HCT116 (cell line): ENCODE results near the gene CBLIF. TPM values are rescaled to one million over a fixed set of nuclear protein-coding genes. Genes with fewer than 3 reads are reported as not detected.
"Not testable (repeated sequence)": the region's sequence is repeated elsewhere in the genome, so short reads cannot be mapped to it uniquely, and the experiment has no call there.

Source experiments
- ATAC-seq: fragments of 200-7000 bp; cut with Tn5 transposase; 2 replicates; pipeline ENCODE4 v1.9.1; 2020; ENCODE audit warnings: mild to moderate bottlenecking, moderate library complexity
- BruUV-seq: library from RNA; stranded (reverse); fragments of 400-500 nt; replicated peaks from 2 replicates; lab custom pipeline; 2021; lab: Mats Ljungman, UMichigan
- CTCF ChIA-PET: fragments of 300-600 bp; sonication (Branson Sonifier 250); formaldehyde crosslinking; loops from one replicate; lab custom pipeline; 2021; ENCODE audit warnings: antibody characterized with exemption; lab: Charles Lee
- POLR2A ChIA-PET: fragments of 300-600, 350-600 bp; sonication (Branson Sonifier 250); formaldehyde crosslinking; loops from one replicate; lab custom pipeline; 2021; ENCODE audit warnings: antibody characterized with exemption; lab: Charles Lee
- RAD21 ChIA-PET, 2 experiments: fragments of 300-600 bp; sonication (Branson Sonifier 250); formaldehyde crosslinking; loops; one replicate each; lab custom pipeline; 2023; ENCODE audit warnings: low total read pairs in 2 of 2; ENCODE audit not compliant: uncharacterized antibody in 2 of 2, unreplicated experiment in 2 of 2, low non-redundant PET in 1 of 2; lab: Charles Lee
- DNase-seq: peaks from one replicate; pipeline ENCODE4 v3.0.0-alpha.2; 2010; ENCODE audit warnings: low read depth, low spot score
- H2AFZ ChIP-seq: fragments of 200-600 bp; shearing (Covaris generic), sonication (generic); 2 replicates; pipeline ENCODE4 v1.6.1; 2017; ENCODE audit warnings: low read depth, mixed run types, mixed read lengths, antibody characterized with exemption, low read length; ENCODE audit not compliant: poor library complexity, severe bottlenecking
- H3K27ac ChIP-seq: 2 replicates; pipeline ENCODE4 v1.5.1; 2012; ENCODE audit warnings: low read depth, low read length
- H3K27me3 ChIP-seq: fragments of 200-600 bp; sonication (generic); 2 replicates; pipeline ENCODE4 v1.6.1; 2016; ENCODE audit warnings: mixed run types, low read length, mixed read lengths; ENCODE audit not compliant: insufficient read depth
- H3K36me3 ChIP-seq, 2 experiments: fragments of 200-500 bp in 1 of 2; fragments of 200-600 bp in 1 of 2; sonication (Bioruptor generic) in 1 of 2; sonication (generic) in 1 of 2; 2 replicates each; pipeline versions ENCODE4 v1.5.1 to v1.6.1; 2014 to 2016; ENCODE audit warnings: low read length in 2 of 2, inconsistent platforms in 1 of 2, mixed read lengths in 1 of 2, mixed run types in 1 of 2; ENCODE audit not compliant: insufficient read depth in 2 of 2, control insufficient read depth in 1 of 2
- H3K4me1 ChIP-seq, 2 experiments: fragments of 200-600 bp in 1 of 2; sonication (generic) in 1 of 2; 2 replicates each; pipeline versions ENCODE4 v1.5.1 to v1.6.1; 2012 to 2017; ENCODE audit warnings: low read length in 2 of 2, inconsistent platforms in 1 of 2, mild to moderate bottlenecking in 1 of 2, mixed read lengths in 1 of 2, mixed run types in 1 of 2, moderate library complexity in 1 of 2; ENCODE audit not compliant: insufficient read depth in 2 of 2, control insufficient read depth in 1 of 2
- H3K4me2 ChIP-seq: fragments of 200-600 bp; sonication (generic); 2 replicates; pipeline ENCODE4 v1.6.1; 2017; ENCODE audit warnings: mixed run types, low read length, mixed read lengths
- H3K4me3 ChIP-seq, 2 experiments: fragments of 200-600 bp in 1 of 2; sonication (generic) in 1 of 2; replicated peaks in 1 of 2; 2 replicates each; pipeline ENCODE4 v1.5.1; 2011 to 2016; ENCODE audit warnings: low read length in 2 of 2, control low read depth in 1 of 2, low read depth in 1 of 2, mild to moderate bottlenecking in 1 of 2, mixed read lengths in 1 of 2, mixed run types in 1 of 2
- H3K79me2 ChIP-seq: fragments of 200-600 bp; sonication (generic); 2 replicates; pipeline ENCODE4 v1.6.1; 2017; ENCODE audit warnings: mild to moderate bottlenecking, mixed run types, low read length, moderate library complexity, mixed read lengths; ENCODE audit not compliant: insufficient read depth
- H3K9ac ChIP-seq: fragments of 200-600 bp; sonication (generic); 2 replicates; pipeline ENCODE4 v1.6.1; 2016; ENCODE audit warnings: low read length, mixed read lengths
- H3K9me2 ChIP-seq: fragments of 200-600 bp; sonication (generic), shearing (Covaris generic); 2 replicates; pipeline ENCODE4 v1.6.1; 2017; ENCODE audit warnings: mixed run types, mild to moderate bottlenecking, moderate library complexity; ENCODE audit not compliant: insufficient read depth
- H3K9me3 ChIP-seq, 2 experiments: fragments of 200-500 bp in 1 of 2; fragments of 200-600 bp in 1 of 2; sonication (Bioruptor generic) in 1 of 2; sonication (generic) in 1 of 2; 2 replicates each; pipeline ENCODE4 v1.6.1; 2014 to 2017; ENCODE audit warnings: low read length in 2 of 2, mixed read lengths in 2 of 2, inconsistent platforms in 1 of 2, low read depth in 1 of 2, mild to moderate bottlenecking in 1 of 2, mixed run types in 1 of 2, moderate library complexity in 1 of 2; ENCODE audit not compliant: control insufficient read depth in 1 of 2, insufficient read depth in 1 of 2
- H4K20me1 ChIP-seq: fragments of 200-600 bp; sonication (generic), shearing (Covaris generic); 2 replicates; pipeline ENCODE4 v1.6.1; 2017; ENCODE audit warnings: mixed run types, mild to moderate bottlenecking, moderate library complexity; ENCODE audit not compliant: insufficient read depth
- CBX3 ChIP-seq: IDR thresholded peaks from 2 replicates; pipeline ENCODE4 v1.6.1; 2012; ENCODE audit warnings: low read depth
- CEBPB ChIP-seq: IDR thresholded peaks from 2 replicates; pipeline ENCODE4 v1.6.1; 2012; ENCODE audit warnings: low read depth
- EGR1 ChIP-seq: IDR thresholded peaks from 2 replicates; pipeline ENCODE4 v1.6.1; 2012; ENCODE audit warnings: low read depth
- ELF1 ChIP-seq: IDR thresholded peaks from 2 replicates; pipeline ENCODE4 v1.6.1; 2012; ENCODE audit warnings: low read depth, borderline replicate concordance
- FOSL1 ChIP-seq: IDR thresholded peaks from 2 replicates; pipeline ENCODE4 v1.6.1; 2012; ENCODE audit warnings: low read depth
- JUND ChIP-seq: IDR thresholded peaks from 2 replicates; pipeline ENCODE4 v1.6.1; 2012
- POLR2AphosphoS5 ChIP-seq: IDR thresholded peaks from 2 replicates; pipeline ENCODE4 v1.6.1; 2011; ENCODE audit warnings: mild to moderate bottlenecking, low read depth, low read length, moderate library complexity
- RAD21 ChIP-seq: IDR thresholded peaks from 2 replicates; pipeline ENCODE4 v1.6.1; 2012; ENCODE audit warnings: low read depth, mild to moderate bottlenecking
- SP1 ChIP-seq: IDR thresholded peaks from 2 replicates; pipeline ENCODE4 v1.6.1; 2012; ENCODE audit warnings: low read depth
- YY1 ChIP-seq: IDR thresholded peaks from 2 replicates; pipeline ENCODE4 v1.6.1; 2011; ENCODE audit warnings: low read length, low read depth, moderate library complexity, mild to moderate bottlenecking; ENCODE audit not compliant: insufficient replicate concordance; ENCODE audit errors: extremely low read depth
- ZFX ChIP-seq: fragments of 450-650 bp; IDR thresholded peaks from 2 replicates; pipeline ENCODE4 v1.6.1; 2017
- intact Hi-C: fragments of 100-400 bp; cut with micrococcal nuclease; formaldehyde crosslinking; loops from 2 replicates; pipeline ENCODE4 v1.10.0; 2022
- total RNA-seq: library from RNA; stranded (reverse); gene quantifications from one replicate; pipeline ENCODE4 v1.2.1, GENCODE V29; 2021; ENCODE audit not compliant: unreplicated experiment
- TF ChIP-seq, protein P1 (sequence below): IDR thresholded peaks from 2 replicates; pipeline ENCODE4 v1.6.1; 2012
- TF ChIP-seq, protein P2 (sequence below), 3 experiments: fragments of 200-600 bp in 1 of 3; sonication (generic) in 1 of 3; IDR thresholded peaks in 2 of 3; conservative IDR thresholded peaks in 1 of 3; 2 replicates each; pipeline ENCODE4 v1.5.1; 2012 to 2017; ENCODE audit warnings: low read depth in 2 of 3, low read length in 2 of 3, antibody characterized with exemption in 1 of 3, borderline replicate concordance in 1 of 3, control low read depth in 1 of 3, mild to moderate bottlenecking in 1 of 3, mixed read lengths in 1 of 3, mixed run types in 1 of 3, moderate library complexity in 1 of 3; ENCODE audit not compliant: insufficient read depth in 1 of 3
- TF ChIP-seq, protein P3 (sequence below): IDR thresholded peaks from 2 replicates; pipeline ENCODE4 v1.6.1; 2012

Gene CBLIF
- total RNA-seq, 1 experiment from 2014 or later: not detected

DNA sequence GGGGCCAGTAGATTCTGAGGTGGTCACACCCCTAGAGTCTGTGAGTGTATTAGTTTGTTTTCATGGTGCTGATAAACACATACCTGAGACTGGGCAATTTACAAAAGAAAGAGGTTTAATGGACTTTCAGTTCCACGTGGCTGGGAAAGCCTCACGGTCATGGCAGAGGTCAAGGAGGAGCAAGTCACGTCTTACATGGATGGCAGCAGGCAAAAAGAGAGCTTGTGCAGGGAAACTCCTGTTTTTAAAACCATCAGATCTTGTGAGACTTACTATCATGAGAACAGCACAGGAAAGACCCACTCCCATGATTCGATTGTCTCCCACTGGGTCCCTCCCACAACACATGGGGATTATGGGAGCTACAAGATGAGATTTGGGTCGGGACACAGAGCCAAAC is 60.9 kb downstream of the CBLIF start:
- H2AFZ ChIP-seq, BruUV-seq, intact Hi-C loops, POLR2A ChIA-PET, ATAC-seq, H3K9me2 ChIP-seq, H3K27ac ChIP-seq, H3K4me3 ChIP-seq, RAD21 ChIA-PET, DNase-seq, H3K36me3 ChIP-seq, H3K79me2 ChIP-seq, H3K4me2 ChIP-seq, H3K9ac ChIP-seq, H4K20me1 ChIP-seq, H3K9me3 ChIP-seq, CTCF ChIA-PET, H3K27me3 ChIP-seq: not testable (repeated sequence)
- H3K4me1 ChIP-seq: peaks cover 18 to 23% of the 10 kb centered on the region in 2 experiments

DNA sequence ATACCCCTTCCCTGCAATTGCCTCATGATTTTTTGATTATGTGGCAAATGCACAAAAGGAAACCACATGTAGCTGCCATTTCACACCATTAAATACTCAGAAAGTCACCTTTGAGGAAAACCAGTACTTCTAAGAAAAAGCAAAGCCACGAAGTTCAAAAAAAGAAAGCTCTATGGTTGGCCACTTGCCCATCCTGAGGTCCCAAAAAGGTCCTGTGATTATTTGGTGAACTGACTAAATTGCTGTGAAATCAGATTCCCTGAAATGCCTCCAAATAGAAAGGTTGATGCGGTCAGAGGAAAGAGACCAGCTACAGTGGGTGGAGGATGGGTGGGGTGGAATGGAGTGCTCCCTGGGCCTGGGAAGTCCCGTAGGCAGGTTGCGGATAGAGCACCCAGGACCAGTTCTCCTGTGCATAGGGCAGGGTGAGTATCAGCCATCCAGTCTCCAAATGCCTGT is 61.6 kb downstream of the CBLIF start:
- Histone ChIP-seq H3K9ac (no peak overlapping the region), H3K36me3 (peaks cover 2 to 6% of the 10 kb centered on the region in 2 experiments; a peak in 2 of 4 replicates), H3K79me2 (no peaks in the 10 kb centered on the region; the same call in 1 of the 2 replicates), H3K4me3 (no peak overlapping the region), H3K27me3 (no peaks in the 10 kb centered on the region), H4K20me1 (no peaks in the 10 kb centered on the region), H2AFZ (no peak overlapping the region), H3K4me2 (no peak overlapping the region), H3K27ac (no peak overlapping the region), H3K9me2 (no peaks in the 10 kb centered on the region), H3K9me3 (no peaks in the 10 kb centered on the region), H3K4me1 (peaks cover 18 to 23% of the 10 kb centered on the region in 2 experiments)
- intact Hi-C loops: no loop called here
- no peak for TF ChIP-seq POLR2AphosphoS5
- TF ChIP-seq, protein P1, sequence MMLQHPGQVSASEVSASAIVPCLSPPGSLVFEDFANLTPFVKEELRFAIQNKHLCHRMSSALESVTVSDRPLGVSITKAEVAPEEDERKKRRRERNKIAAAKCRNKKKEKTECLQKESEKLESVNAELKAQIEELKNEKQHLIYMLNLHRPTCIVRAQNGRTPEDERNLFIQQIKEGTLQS: no peak
- no peak for TF ChIP-seq ELF1
- no peak for TF ChIP-seq CBX3
- TF ChIP-seq, protein P2, sequence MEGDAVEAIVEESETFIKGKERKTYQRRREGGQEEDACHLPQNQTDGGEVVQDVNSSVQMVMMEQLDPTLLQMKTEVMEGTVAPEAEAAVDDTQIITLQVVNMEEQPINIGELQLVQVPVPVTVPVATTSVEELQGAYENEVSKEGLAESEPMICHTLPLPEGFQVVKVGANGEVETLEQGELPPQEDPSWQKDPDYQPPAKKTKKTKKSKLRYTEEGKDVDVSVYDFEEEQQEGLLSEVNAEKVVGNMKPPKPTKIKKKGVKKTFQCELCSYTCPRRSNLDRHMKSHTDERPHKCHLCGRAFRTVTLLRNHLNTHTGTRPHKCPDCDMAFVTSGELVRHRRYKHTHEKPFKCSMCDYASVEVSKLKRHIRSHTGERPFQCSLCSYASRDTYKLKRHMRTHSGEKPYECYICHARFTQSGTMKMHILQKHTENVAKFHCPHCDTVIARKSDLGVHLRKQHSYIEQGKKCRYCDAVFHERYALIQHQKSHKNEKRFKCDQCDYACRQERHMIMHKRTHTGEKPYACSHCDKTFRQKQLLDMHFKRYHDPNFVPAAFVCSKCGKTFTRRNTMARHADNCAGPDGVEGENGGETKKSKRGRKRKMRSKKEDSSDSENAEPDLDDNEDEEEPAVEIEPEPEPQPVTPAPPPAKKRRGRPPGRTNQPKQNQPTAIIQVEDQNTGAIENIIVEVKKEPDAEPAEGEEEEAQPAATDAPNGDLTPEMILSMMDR (IDR thresholded peaks at IDR 0.05 in 2 of 3, conservative IDR thresholded peaks at IDR 0.05 in 1 of 3; ENCODE audit: borderline replicate concordance in 1 of 3, insufficient read depth in 1 of 3, low read depth in 2 of 3, low read length in 2 of 3): no peak
- no peak for TF ChIP-seq FOSL1
- no peak for TF ChIP-seq JUND
- TF ChIP-seq YY1: no peak
- TF ChIP-seq ZFX: no peak
- no peak for TF ChIP-seq RAD21
- TF ChIP-seq CEBPB: no peak
- no peak for TF ChIP-seq EGR1
- no peak for TF ChIP-seq SP1
- TF ChIP-seq, protein P3, sequence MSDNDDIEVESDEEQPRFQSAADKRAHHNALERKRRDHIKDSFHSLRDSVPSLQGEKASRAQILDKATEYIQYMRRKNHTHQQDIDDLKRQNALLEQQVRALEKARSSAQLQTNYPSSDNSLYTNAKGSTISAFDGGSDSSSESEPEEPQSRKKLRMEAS: no peak
- ChIA-PET POLR2A (no interaction called here), RAD21 (no interaction called here), CTCF (no interaction called here)
- DNase-seq (no peak), ATAC-seq (no peak)
- no TSS peak for BruUV-seq
